CD14-positive monocyte (primary cell): ENCODE measurements around the gene TOGARAM2. TPM values are rescaled to one million over a fixed set of nuclear protein-coding genes. Genes with fewer than 3 reads are reported as not detected.

Source experiments
- DNase-seq, 3 donors: peaks; one replicate each; pipeline ENCODE4 v3.0.0-alpha.2; 2011 to 2022
- H2AFZ ChIP-seq: 2 replicates; pipeline ENCODE4 v1.6.0; 2012; ENCODE audit warnings: mild to moderate bottlenecking, low read depth, low read length, inconsistent platforms; ENCODE audit not compliant: insufficient read depth, poor library complexity, severe bottlenecking
- H3K27ac ChIP-seq, 2 donors: 1 replicate in 1 of 2; 2 replicates in 1 of 2; pipeline ENCODE4 v1.5.1; 2012 to 2013; ENCODE audit warnings: low read length in 2 of 2, control low read depth in 1 of 2, inconsistent platforms in 1 of 2, low read depth in 1 of 2, mild to moderate bottlenecking in 1 of 2
- H3K27me3 ChIP-seq, 2 donors: one replicate each; pipeline versions ENCODE4 v1.6.0 to v1.6.1; 2011 to 2013; ENCODE audit warnings: low read length in 2 of 2; ENCODE audit not compliant: control insufficient read depth in 2 of 2, insufficient read depth in 2 of 2
- H3K36me3 ChIP-seq, 2 donors: replicated peaks in 1 of 2; 1 replicate in 1 of 2; 2 replicates in 1 of 2; pipeline versions ENCODE4 v1.5.1 to v1.6.1; 2012 to 2013; ENCODE audit warnings: low read length in 2 of 2, control low read depth in 1 of 2, inconsistent platforms in 1 of 2, mild to moderate bottlenecking in 1 of 2; ENCODE audit not compliant: insufficient read depth in 2 of 2, control insufficient read depth in 1 of 2
- H3K4me1 ChIP-seq, 2 donors: 1 replicate in 1 of 2; 2 replicates in 1 of 2; pipeline versions ENCODE4 v1.5.1 to v1.6.1; 2012 to 2013; ENCODE audit warnings: low read length in 2 of 2, control low read depth in 1 of 2, inconsistent platforms in 1 of 2, mild to moderate bottlenecking in 1 of 2, moderate library complexity in 1 of 2; ENCODE audit not compliant: insufficient read depth in 2 of 2, control insufficient read depth in 1 of 2
- H3K4me2 ChIP-seq: replicated peaks from 2 replicates; pipeline ENCODE3; 2012; ENCODE audit warnings: low read length, moderate library complexity, mild to moderate bottlenecking; ENCODE audit not compliant: poor library complexity, severe bottlenecking; ENCODE audit errors: extremely low read depth
- H3K4me3 ChIP-seq, 3 experiments: fragments of 200-600 bp in 1 of 3; sonication (generic) in 1 of 3; replicated peaks in 1 of 3; 1 replicate in 2 of 3; 2 replicates in 1 of 3; pipeline ENCODE4 v1.5.1; 2011 to 2013; ENCODE audit warnings: low read length in 3 of 3, mild to moderate bottlenecking in 3 of 3, control low read depth in 2 of 3, low read depth in 2 of 3, inconsistent platforms in 1 of 3, moderate library complexity in 1 of 3
- H3K79me2 ChIP-seq: 2 replicates; pipeline ENCODE4 v1.6.0; 2012; ENCODE audit warnings: mild to moderate bottlenecking, control low read depth, inconsistent platforms, low read length, moderate library complexity; ENCODE audit not compliant: insufficient read depth
- H3K9ac ChIP-seq: 2 replicates; pipeline ENCODE4 v1.6.0; 2017; ENCODE audit warnings: low read length, mild to moderate bottlenecking; ENCODE audit not compliant: insufficient read depth, poor library complexity, severe bottlenecking
- H3K9me3 ChIP-seq, 2 donors: replicated peaks in 1 of 2; 1 replicate in 1 of 2; 2 replicates in 1 of 2; pipeline versions ENCODE4 v1.5.1 to v1.6.1; 2012 to 2013; ENCODE audit warnings: low read length in 2 of 2, control low read depth in 1 of 2; ENCODE audit not compliant: control insufficient read depth in 1 of 2, insufficient read depth in 1 of 2
- H4K20me1 ChIP-seq: 2 replicates; pipeline ENCODE4 v1.6.0; 2012; ENCODE audit warnings: mild to moderate bottlenecking, low read length, control low read depth, moderate library complexity; ENCODE audit not compliant: insufficient read depth
- H3K27ac Mint-ChIP-seq, 7 donors: one replicate each; pipeline ENCODE4 v1.8.0; 2020; ENCODE audit warnings: mild to moderate bottlenecking in 7 of 7, mixed read lengths in 7 of 7, moderate library complexity in 6 of 7, inconsistent platforms in 2 of 7
- H3K27me3 Mint-ChIP-seq, 3 donors: one replicate each; pipeline ENCODE4 v1.8.0; 2021 to 2022; ENCODE audit warnings: low read depth in 3 of 3, mild to moderate bottlenecking in 3 of 3, mixed read lengths in 3 of 3, moderate library complexity in 3 of 3, inconsistent platforms in 1 of 3
- H3K36me3 Mint-ChIP-seq, 2 donors: one replicate each; pipeline ENCODE4 v1.8.0; 2020; ENCODE audit warnings: mixed read lengths in 2 of 2, inconsistent platforms in 1 of 2, mild to moderate bottlenecking in 1 of 2
- H3K4me1 Mint-ChIP-seq: one replicate; pipeline ENCODE4 v1.8.0; 2020; ENCODE audit warnings: mild to moderate bottlenecking, mixed read lengths
- H3K4me3 Mint-ChIP-seq, 2 donors: one replicate each; pipeline ENCODE4 v1.8.0; 2020; ENCODE audit warnings: mild to moderate bottlenecking in 2 of 2, mixed read lengths in 2 of 2, moderate library complexity in 1 of 2
- H3K9me3 Mint-ChIP-seq, 7 donors: one replicate each; pipeline ENCODE4 v1.8.0; 2020 to 2022; ENCODE audit warnings: mixed read lengths in 7 of 7, mild to moderate bottlenecking in 6 of 7, moderate library complexity in 6 of 7, inconsistent platforms in 2 of 7
- CTCF ChIP-seq: fragments of 200-600 bp; IDR thresholded peaks from one replicate; pipeline ENCODE4 v1.8.0; 2022; ENCODE audit warnings: antibody characterized with exemption, mild to moderate bottlenecking
- WGBS: methylation state at CpG from one replicate; pipeline ENCODE4 v1.1.5; 2013; ENCODE audit warnings: missing lambda C conversion rate; ENCODE audit not compliant: insufficient coverage; 5-methylcytosine and 5-hydroxymethylcytosine counted together
- intact Hi-C, 2 donors: fragments of 100-400 bp; cut with micrococcal nuclease; formaldehyde crosslinking; loops; one replicate each; pipeline versions ENCODE4 v1.15.0 to v1.15.1; 2023
- polyA plus RNA-seq, 3 donors: library from polyadenylated mRNA; depleted of rRNA in 1 of 3; unstranded in 2 of 3; stranded (reverse) in 1 of 3; fragments of 300-500 nt in 2 of 3; fragments of >200 nt in 1 of 3; fragmentation: Illumina TruSeq in 2 of 3; gene quantifications; 1 replicate in 2 of 3; 2 replicates in 1 of 3; pipeline ENCODE4 v1.2.3, GENCODE V29; 2012 to 2021

Gene TOGARAM2
- polyA plus RNA-seq, 3 donors = 0.23 to 5.5 TPM; not detected in 1

- TF ChIP-seq CTCF = no peak
- no peaks in the 10 kb centered on the region for H3K9me3 ChIP-seq
Measured at GRCh38 chr2:29004755-29005154, 23.7 kb downstream of the TOGARAM2 start.

GRCh38 chr2:29005331-29005730 is 24.2 kb downstream of the TOGARAM2 start:
- no peaks in the 10 kb centered on the region for H3K79me2 ChIP-seq
- TF ChIP-seq CTCF = no peak
- H3K9me3 ChIP-seq = no peaks in the 10 kb centered on the region
- Mint-ChIP-seq H3K4me3 (no peak overlapping the region), H3K27ac (no peak overlapping the region), H3K36me3 (no peaks in the 10 kb centered on the region), H3K27me3 (peaks cover 0 to 5% (median 2%) of the 10 kb centered on the region in 3 donors), H3K4me1 (peaks cover 7% of the 10 kb centered on the region), H3K9me3 (no peaks in the 10 kb centered on the region)
- H3K36me3 ChIP-seq = no peaks in the 10 kb centered on the region
- H3K9ac ChIP-seq = no peak overlapping the region
- no peak overlapping the region for H2AFZ ChIP-seq
- H4K20me1 ChIP-seq = no peaks in the 10 kb centered on the region
- H3K27me3 ChIP-seq = no peaks in the 10 kb centered on the region
- WGBS = 99% methylated on average over 7 of the region's 7 CpGs
- no peak overlapping the region for H3K4me2 ChIP-seq
- no peak for DNase-seq
- intact Hi-C loops = no loop called here
- H3K4me1 ChIP-seq = peaks cover 13 to 14% of the 10 kb centered on the region in 2 donors
- no peak overlapping the region for H3K27ac ChIP-seq
- H3K4me3 ChIP-seq = no peak overlapping the region

More at GRCh38 chr2:29004755-29005154, 23.7 kb downstream of the TOGARAM2 start:
- Histone ChIP-seq H3K27ac (no peak overlapping the region), H3K4me3 (no peak overlapping the region), H3K9ac (no peak overlapping the region), H3K27me3 (no peaks in the 10 kb centered on the region), H3K79me2 (no peaks in the 10 kb centered on the region), H4K20me1 (no peaks in the 10 kb centered on the region), H3K4me2 (no peak overlapping the region), H3K4me1 (peaks cover 19 to 20% of the 10 kb centered on the region in 2 donors), H2AFZ (no peak overlapping the region), H3K36me3 (no peaks in the 10 kb centered on the region)
- Mint-ChIP-seq H3K27ac (no peak overlapping the region), H3K36me3 (no peaks in the 10 kb centered on the region), H3K27me3 (peaks cover 0 to 5% (median 2%) of the 10 kb centered on the region in 3 donors), H3K9me3 (no peaks in the 10 kb centered on the region), H3K4me1 (peaks cover 12% of the 10 kb centered on the region), H3K4me3 (no peak overlapping the region)
- no peak for DNase-seq
- WGBS = 100% methylated on average over 1 of the region's 1 CpG
- intact Hi-C loops = no loop called here
